ENCODE data around the gene CNTNAP2.

DNA sequence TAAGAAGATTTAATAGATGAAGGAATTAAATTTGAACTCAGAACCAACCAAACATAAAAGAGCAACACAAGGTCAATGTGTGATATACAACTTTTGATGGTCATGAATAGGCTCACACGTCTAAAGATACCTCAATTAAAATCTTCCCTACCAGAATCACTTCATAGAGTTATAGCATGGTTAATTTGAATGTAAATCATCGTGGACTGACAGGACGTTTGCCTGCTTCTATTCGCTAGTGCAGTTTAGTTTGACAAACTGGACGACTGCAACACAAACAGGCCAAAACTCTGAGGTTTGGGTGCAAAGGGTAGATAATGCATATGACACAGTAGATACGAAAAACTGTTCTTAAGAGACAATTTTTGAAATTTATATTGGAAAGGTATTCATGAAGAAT lies 32.5 kb upstream of the CNTNAP2 start:
- TF ChIP-seq, protein P1, sequence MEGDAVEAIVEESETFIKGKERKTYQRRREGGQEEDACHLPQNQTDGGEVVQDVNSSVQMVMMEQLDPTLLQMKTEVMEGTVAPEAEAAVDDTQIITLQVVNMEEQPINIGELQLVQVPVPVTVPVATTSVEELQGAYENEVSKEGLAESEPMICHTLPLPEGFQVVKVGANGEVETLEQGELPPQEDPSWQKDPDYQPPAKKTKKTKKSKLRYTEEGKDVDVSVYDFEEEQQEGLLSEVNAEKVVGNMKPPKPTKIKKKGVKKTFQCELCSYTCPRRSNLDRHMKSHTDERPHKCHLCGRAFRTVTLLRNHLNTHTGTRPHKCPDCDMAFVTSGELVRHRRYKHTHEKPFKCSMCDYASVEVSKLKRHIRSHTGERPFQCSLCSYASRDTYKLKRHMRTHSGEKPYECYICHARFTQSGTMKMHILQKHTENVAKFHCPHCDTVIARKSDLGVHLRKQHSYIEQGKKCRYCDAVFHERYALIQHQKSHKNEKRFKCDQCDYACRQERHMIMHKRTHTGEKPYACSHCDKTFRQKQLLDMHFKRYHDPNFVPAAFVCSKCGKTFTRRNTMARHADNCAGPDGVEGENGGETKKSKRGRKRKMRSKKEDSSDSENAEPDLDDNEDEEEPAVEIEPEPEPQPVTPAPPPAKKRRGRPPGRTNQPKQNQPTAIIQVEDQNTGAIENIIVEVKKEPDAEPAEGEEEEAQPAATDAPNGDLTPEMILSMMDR (conservative IDR thresholded peaks at IDR 0.05; ENCODE audit: low read length) = no peak
- no peak for TF ChIP-seq EZH2phosphoT487 (IDR thresholded peaks at IDR 0.05; ENCODE audit: borderline replicate concordance, low read depth, low read length)
